Activated naive CD4-positive, alpha-beta T cell treated with anti-CD3 and anti-CD28 coated beads, Interleukin-2, amount 10 ng/mL, durations not matched to agents 7 days and 5 days (primary cell): Measurements from ENCODE around the gene TARP.
A peak's percentile ranks its signal among the peaks of the same experiment; 100 is the strongest.

Source experiments
- CTCF ChIA-PET: fragments of 350-600 bp; sonication (Branson Sonifier 250); formaldehyde crosslinking; loops from one replicate; lab custom pipeline; 2021; ENCODE audit warnings: antibody characterized with exemption; lab: Charles Lee
- DNase-seq: peaks from one replicate; pipeline ENCODE4 v3.0.0-alpha.2; 2020
- H3K27ac Mint-ChIP-seq: one replicate; pipeline ENCODE4 v1.8.0; 2021; ENCODE audit warnings: mild to moderate bottlenecking, moderate library complexity, mixed read lengths
- H3K27me3 Mint-ChIP-seq: one replicate; pipeline ENCODE4 v1.8.0; 2021; ENCODE audit warnings: mild to moderate bottlenecking, mixed read lengths
- H3K36me3 Mint-ChIP-seq: one replicate; pipeline ENCODE4 v1.8.0; 2021; ENCODE audit warnings: mixed read lengths
- H3K4me1 Mint-ChIP-seq: one replicate; pipeline ENCODE4 v1.8.0; 2021; ENCODE audit warnings: mixed read lengths
- H3K4me3 Mint-ChIP-seq: one replicate; pipeline ENCODE4 v1.8.0; 2021; ENCODE audit warnings: mild to moderate bottlenecking, moderate library complexity, mixed read lengths
- H3K9me3 Mint-ChIP-seq: one replicate; pipeline ENCODE4 v1.8.0; 2021; ENCODE audit warnings: mixed read lengths

The TARP gene

GRCh38 chr7:38273286-38273995, at the start of gene TARP:
Gene TARP, minus strand, starts transcription at chr7:38273636.
- no peaks in the 10 kb centered on the region for H3K9me3 Mint-ChIP-seq
- no peak within 1 kb of the TSS for H3K4me3 Mint-ChIP-seq
- DNase-seq: no peak
- H3K27me3 Mint-ChIP-seq: no peaks in the 10 kb centered on the region
- no peaks in the 10 kb centered on the region for H3K36me3 Mint-ChIP-seq
- CTCF ChIA-PET: no interaction called here
- H3K4me1 Mint-ChIP-seq: no peaks in the 10 kb centered on the region
- H3K27ac Mint-ChIP-seq: no peak within 1 kb of the TSS

DNA sequence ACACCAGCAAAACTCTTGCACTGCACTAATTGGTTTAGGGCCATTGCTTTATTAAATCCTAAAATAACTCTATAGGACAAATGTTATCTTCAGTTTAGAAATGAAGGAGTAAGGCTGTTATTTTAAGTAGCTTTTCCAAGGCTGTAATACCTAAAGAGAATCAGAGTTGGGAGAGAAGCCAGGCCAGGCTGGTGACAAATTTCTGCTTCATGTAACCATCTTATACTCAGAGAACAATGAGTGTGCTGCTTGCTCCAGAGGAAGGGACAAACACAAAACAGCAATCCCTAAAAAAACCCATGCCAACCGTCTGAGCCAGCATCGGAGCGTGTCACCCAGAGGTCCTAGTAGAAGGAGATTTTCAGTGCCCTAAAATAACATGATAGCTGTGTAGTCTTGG, 49.7 kb upstream of the TARP start:
- CTCF ChIA-PET: interaction anchor here (6.5 to 6.9 kb wide), 2 partner anchors 12 to 106 kb away, joined by 54 to 59 read pairs; no protein-coding TSS in a partner anchor
- no peak overlapping the region for H3K27ac Mint-ChIP-seq
- DNase-seq: no peak

DNA sequence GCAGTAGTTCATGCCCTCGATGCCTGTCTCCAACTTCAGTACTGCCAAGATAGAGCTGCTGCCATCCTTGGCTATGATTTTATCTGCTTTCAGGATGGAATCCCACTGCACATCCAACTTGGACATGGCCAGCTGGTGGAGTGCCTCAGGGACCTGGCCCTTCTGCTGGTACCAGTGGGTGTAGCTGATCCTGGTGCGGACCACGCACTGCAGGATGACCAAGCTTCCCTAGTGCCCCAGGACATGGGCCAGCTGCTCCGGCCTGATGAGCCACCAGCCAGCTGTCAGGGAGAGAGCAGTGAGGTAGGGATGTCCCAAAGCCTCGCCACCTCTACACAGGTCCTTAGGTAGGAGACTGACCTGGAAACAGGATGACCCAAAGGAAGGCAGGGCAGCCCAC, 49.0 kb upstream of the TARP start:
- Mint-ChIP-seq H3K27ac (no peak overlapping the region), H3K4me3 (no peak overlapping the region), H3K9me3 (no peaks in the 10 kb centered on the region), H3K27me3 (no peaks in the 10 kb centered on the region), H3K36me3 (no peaks in the 10 kb centered on the region), H3K4me1 (peaks cover 44% of the 10 kb centered on the region)
- CTCF ChIA-PET: interaction anchor here (2.2 to 6.9 kb wide), 3 partner anchors 8 to 105 kb away, joined by 13 to 59 read pairs (median 54); no protein-coding TSS in a partner anchor
- DNase-seq: no peak

More for the DNA sequence above, 49.7 kb upstream of the TARP start:
- H3K4me3 Mint-ChIP-seq: no peak overlapping the region
- H3K4me1 Mint-ChIP-seq: peaks cover 45% of the 10 kb centered on the region
- H3K27me3 Mint-ChIP-seq: no peaks in the 10 kb centered on the region
- H3K9me3 Mint-ChIP-seq: no peaks in the 10 kb centered on the region
- no peaks in the 10 kb centered on the region for H3K36me3 Mint-ChIP-seq

DNA sequence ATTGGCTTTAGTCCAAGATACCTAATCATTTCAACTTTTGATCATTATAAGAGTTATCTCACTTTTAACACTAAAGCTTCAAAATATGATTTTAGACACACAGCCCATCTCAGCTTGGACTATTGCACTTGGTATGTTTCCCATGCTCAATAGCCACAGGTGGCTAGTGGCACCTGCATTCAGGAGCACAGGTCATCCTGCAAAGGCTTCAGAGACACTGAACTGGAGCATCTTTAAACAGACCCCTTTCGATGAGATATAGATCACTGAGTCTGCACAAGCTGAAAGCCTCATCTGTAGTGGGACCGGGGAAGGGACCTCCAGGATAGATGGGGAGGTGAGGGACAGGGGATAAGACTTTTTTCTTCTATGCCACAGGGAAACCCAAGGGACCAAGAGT, 48.5 kb upstream of the TARP start:
- Mint-ChIP-seq H3K27ac (no peak overlapping the region), H3K36me3 (no peaks in the 10 kb centered on the region), H3K4me1 (peaks cover 42% of the 10 kb centered on the region), H3K4me3 (no peak overlapping the region), H3K27me3 (no peaks in the 10 kb centered on the region), H3K9me3 (no peaks in the 10 kb centered on the region)
- no peak for DNase-seq
- CTCF ChIA-PET: interaction anchor here (2.2 to 6.9 kb wide), 3 partner anchors 9 to 105 kb away, joined by 13 to 59 read pairs (median 54); no protein-coding TSS in a partner anchor

DNA sequence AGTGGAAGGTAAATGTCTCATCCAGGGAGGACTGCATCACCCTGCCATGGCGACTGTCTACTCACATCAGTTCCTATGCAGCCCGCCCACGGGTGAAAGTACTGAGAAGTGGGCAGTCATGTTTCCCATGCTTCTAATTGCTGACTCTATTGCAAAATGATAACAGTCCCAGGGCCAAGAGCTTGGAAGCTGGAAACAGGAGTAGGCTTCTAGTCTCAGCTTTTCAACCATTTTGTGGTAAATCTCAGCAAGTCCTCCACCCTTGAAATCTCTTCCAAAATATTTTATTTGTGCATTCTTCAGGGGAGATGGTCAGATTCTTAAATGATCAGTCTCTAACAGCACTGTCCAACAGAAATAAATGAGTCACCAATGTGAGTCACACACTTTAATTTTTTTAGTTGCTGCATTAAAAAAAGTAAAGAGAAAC, 48.1 kb upstream of the TARP start:
- CTCF ChIA-PET: interaction anchor here (2.2 to 6.9 kb wide), 3 partner anchors 9 to 104 kb away, joined by 13 to 59 read pairs (median 54); no protein-coding TSS in a partner anchor
- DNase-seq: no peak
- peak overlapping the region; percentile 60 for H3K27ac Mint-ChIP-seq
- H3K4me3 Mint-ChIP-seq: no peak overlapping the region
- no peaks in the 10 kb centered on the region for H3K9me3 Mint-ChIP-seq
- H3K4me1 Mint-ChIP-seq: peaks cover 39% of the 10 kb centered on the region
- H3K36me3 Mint-ChIP-seq: no peaks in the 10 kb centered on the region
- H3K27me3 Mint-ChIP-seq: no peaks in the 10 kb centered on the region

- Mint-ChIP-seq H3K36me3 (no peaks in the 10 kb centered on the region), H3K27me3 (no peaks in the 10 kb centered on the region), H3K27ac (peak overlapping the region; percentile 60), H3K4me1 (peaks cover 39% of the 10 kb centered on the region), H3K4me3 (no peak overlapping the region), H3K9me3 (no peaks in the 10 kb centered on the region)
- DNase-seq: no peak
- CTCF ChIA-PET: interaction anchor here (1.8 to 6.9 kb wide), 4 partner anchors 10 to 104 kb away, joined by 4 to 59 read pairs (median 34); no protein-coding TSS in a partner anchor
These were observed 47.6 kb upstream of the TARP start for GRCh38 chr7:38321050-38321449.

DNA sequence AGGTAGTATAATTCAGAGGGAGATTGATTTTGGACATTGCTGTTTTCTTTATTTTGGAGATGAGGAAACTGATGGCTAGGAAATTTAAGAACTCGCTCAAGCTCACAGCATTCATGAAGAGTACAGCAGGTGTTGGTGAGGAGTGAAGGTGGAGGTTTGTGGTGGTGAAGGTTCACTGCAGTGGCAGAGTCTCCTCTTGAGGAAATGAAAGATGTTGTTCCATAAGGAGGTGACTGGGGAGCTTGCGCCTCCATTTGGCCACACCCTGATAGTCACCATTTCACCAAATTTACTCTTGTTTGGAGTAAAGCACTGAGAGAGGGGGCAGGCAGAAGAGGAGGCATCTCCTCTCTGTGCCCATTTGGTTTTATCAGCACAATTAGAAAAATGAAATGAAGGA, 46.4 kb upstream of the TARP start:
- no peaks in the 10 kb centered on the region for H3K36me3 Mint-ChIP-seq
- peaks cover 39% of the 10 kb centered on the region for H3K4me1 Mint-ChIP-seq
- no peak for DNase-seq
- CTCF ChIA-PET: interaction anchor here (0.7 to 6.9 kb wide), 10 partner anchors 11 to 212 kb away, joined by 3 to 59 read pairs (median 6); no protein-coding TSS in a partner anchor
- H3K4me3 Mint-ChIP-seq: peak overlapping the region; percentile 21
- H3K9me3 Mint-ChIP-seq: no peaks in the 10 kb centered on the region
- H3K27ac Mint-ChIP-seq: peak overlapping the region; percentile 86
- no peaks in the 10 kb centered on the region for H3K27me3 Mint-ChIP-seq

GRCh38 chr7:38318803-38319416, 45.5 kb upstream of the TARP start:
- CTCF ChIA-PET: interaction anchor here (0.6 to 6.9 kb wide), 13 partner anchors 10 to 211 kb away, joined by 3 to 59 read pairs (median 4); no protein-coding TSS in a partner anchor
- H3K4me3 Mint-ChIP-seq: no peak overlapping the region
- no peaks in the 10 kb centered on the region for H3K27me3 Mint-ChIP-seq
- H3K9me3 Mint-ChIP-seq: no peaks in the 10 kb centered on the region
- peak overlapping the region; percentile 73 for H3K27ac Mint-ChIP-seq
- no peaks in the 10 kb centered on the region for H3K36me3 Mint-ChIP-seq
- H3K4me1 Mint-ChIP-seq: peaks cover 39% of the 10 kb centered on the region
- DNase-seq: no peak

- DNase-seq: no peak
- Mint-ChIP-seq H3K9me3 (no peaks in the 10 kb centered on the region), H3K27ac (no peak overlapping the region), H3K36me3 (no peaks in the 10 kb centered on the region), H3K4me1 (peaks cover 41% of the 10 kb centered on the region), H3K4me3 (no peak overlapping the region), H3K27me3 (no peaks in the 10 kb centered on the region)
- CTCF ChIA-PET: interaction anchor here (0.6 to 6.9 kb wide), 9 partner anchors 11 to 110 kb away, joined by 3 to 59 read pairs (median 4); no protein-coding TSS in a partner anchor
These were observed 44.8 kb upstream of the TARP start for GRCh38 chr7:38318241-38318640.

GRCh38 chr7:38317515-38317914, 44.1 kb upstream of the TARP start:
- H3K4me3 Mint-ChIP-seq: no peak overlapping the region
- H3K36me3 Mint-ChIP-seq: no peaks in the 10 kb centered on the region
- H3K9me3 Mint-ChIP-seq: no peaks in the 10 kb centered on the region
- H3K27ac Mint-ChIP-seq: no peak overlapping the region
- H3K4me1 Mint-ChIP-seq: peaks cover 48% of the 10 kb centered on the region
- no peak for DNase-seq
- H3K27me3 Mint-ChIP-seq: no peaks in the 10 kb centered on the region
- CTCF ChIA-PET: interaction anchor here (3.1 to 6.9 kb wide), 3 partner anchors 18 to 100 kb away, joined by 10 to 59 read pairs (median 54); no protein-coding TSS in a partner anchor

- Mint-ChIP-seq H3K9me3 (no peaks in the 10 kb centered on the region), H3K27me3 (no peaks in the 10 kb centered on the region), H3K4me3 (no peak overlapping the region), H3K27ac (no peak overlapping the region), H3K4me1 (peaks cover 52% of the 10 kb centered on the region), H3K36me3 (no peaks in the 10 kb centered on the region)
- no peak for DNase-seq
- CTCF ChIA-PET: interaction anchor here (2.1 to 2.7 kb wide), 2 partner anchors 95 to 101 kb away, joined by 5 to 16 read pairs; no protein-coding TSS in a partner anchor
These were observed 43.4 kb upstream of the TARP start for GRCh38 chr7:38316733-38317360.

- no peak overlapping the region for H3K27ac Mint-ChIP-seq
- no peak for DNase-seq
- H3K4me1 Mint-ChIP-seq: peaks cover 39% of the 10 kb centered on the region
- H3K9me3 Mint-ChIP-seq: no peaks in the 10 kb centered on the region
- H3K27me3 Mint-ChIP-seq: no peaks in the 10 kb centered on the region
- no peak overlapping the region for H3K4me3 Mint-ChIP-seq
- CTCF ChIA-PET: interaction anchor here (2.1 to 2.7 kb wide), 2 partner anchors 93 to 99 kb away, joined by 5 to 16 read pairs; no protein-coding TSS in a partner anchor
- no peaks in the 10 kb centered on the region for H3K36me3 Mint-ChIP-seq
These were observed 42.0 kb upstream of the TARP start for GRCh38 chr7:38315410-38315809.

- no peak overlapping the region for H3K4me3 Mint-ChIP-seq
- H3K9me3 Mint-ChIP-seq: no peaks in the 10 kb centered on the region
- peaks cover 29% of the 10 kb centered on the region for H3K4me1 Mint-ChIP-seq
- CTCF ChIA-PET: interaction anchor here (0.7 kb wide), 1 partner anchor 9 kb away, joined by 3 read pairs; no protein-coding TSS in a partner anchor
- H3K27me3 Mint-ChIP-seq: no peaks in the 10 kb centered on the region
- DNase-seq: no peak
- H3K36me3 Mint-ChIP-seq: no peaks in the 10 kb centered on the region
- peak overlapping the region; percentile 45 for H3K27ac Mint-ChIP-seq
These were observed 39.4 kb upstream of the TARP start for GRCh38 chr7:38312821-38313220.
